NT2/D1 (cell line): Measurements from ENCODE around the gene WAC.

Experiments
- DNase-seq: peaks from one replicate; pipeline ENCODE4 v3.0.0-alpha.2; 2011; ENCODE audit warnings: low read depth, low spot score
- H3K27me3 ChIP-seq: 2 replicates; pipeline ENCODE4 v1.6.0; 2011; ENCODE audit warnings: mild to moderate bottlenecking; ENCODE audit not compliant: insufficient read length, insufficient read depth
- H3K36me3 ChIP-seq: 2 replicates; pipeline ENCODE4 v1.6.1; 2011; ENCODE audit warnings: mild to moderate bottlenecking, low read length, mixed read lengths; ENCODE audit not compliant: insufficient read depth, insufficient read length
- H3K4me1 ChIP-seq: 2 replicates; pipeline ENCODE4 v1.5.1; 2011; ENCODE audit not compliant: insufficient read depth, insufficient read length
- H3K4me3 ChIP-seq: 2 replicates; pipeline ENCODE4 v1.5.1; 2011; ENCODE audit warnings: low read depth; ENCODE audit not compliant: insufficient read length
- H3K9ac ChIP-seq: 2 replicates; pipeline ENCODE4 v1.6.0; 2011; ENCODE audit warnings: low read depth; ENCODE audit not compliant: insufficient read length
- H3K9me3 ChIP-seq: 2 replicates; pipeline ENCODE4 v1.5.1; 2011; ENCODE audit warnings: mild to moderate bottlenecking, low read length; ENCODE audit not compliant: insufficient read depth
- SUZ12 ChIP-seq: IDR thresholded peaks from 2 replicates; pipeline ENCODE4 v1.6.1; 2011; ENCODE audit not compliant: insufficient read length, insufficient read depth; ENCODE audit errors: extremely low read depth
- YY1 ChIP-seq: IDR thresholded peaks from 2 replicates; pipeline ENCODE4 v1.6.1; 2011; ENCODE audit not compliant: insufficient read length, insufficient read depth
- ZNF274 ChIP-seq: IDR thresholded peaks from 2 replicates; pipeline ENCODE4 v1.6.1; 2011; ENCODE audit warnings: mild to moderate bottlenecking, low read depth, low read length

The WAC gene

DNA sequence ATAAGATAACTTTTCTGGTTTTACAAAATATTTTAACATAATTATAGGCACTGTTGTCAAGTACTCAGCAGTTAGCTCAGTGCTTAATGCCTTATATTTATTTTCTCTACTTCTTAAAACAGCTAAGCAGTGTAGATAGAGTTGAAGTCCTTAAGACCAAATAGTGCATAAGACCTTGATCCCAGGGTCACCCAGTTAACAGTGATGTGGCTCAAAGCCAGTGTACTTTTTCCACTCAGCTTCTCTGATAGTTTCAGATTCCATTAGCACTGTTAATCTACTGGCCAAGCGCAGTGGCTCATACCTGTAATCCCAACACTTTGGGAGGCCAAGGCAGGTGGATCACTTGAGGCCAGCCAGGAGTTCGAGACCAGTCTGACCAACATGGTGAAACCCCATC, 83.6 kb downstream of the WAC start:
- no peak overlapping the region for H3K9ac ChIP-seq
- TF ChIP-seq SUZ12 (no peak), ZNF274 (no peak), YY1 (no peak)
- H3K36me3 ChIP-seq: peaks cover 91% of the 10 kb centered on the region

DNA sequence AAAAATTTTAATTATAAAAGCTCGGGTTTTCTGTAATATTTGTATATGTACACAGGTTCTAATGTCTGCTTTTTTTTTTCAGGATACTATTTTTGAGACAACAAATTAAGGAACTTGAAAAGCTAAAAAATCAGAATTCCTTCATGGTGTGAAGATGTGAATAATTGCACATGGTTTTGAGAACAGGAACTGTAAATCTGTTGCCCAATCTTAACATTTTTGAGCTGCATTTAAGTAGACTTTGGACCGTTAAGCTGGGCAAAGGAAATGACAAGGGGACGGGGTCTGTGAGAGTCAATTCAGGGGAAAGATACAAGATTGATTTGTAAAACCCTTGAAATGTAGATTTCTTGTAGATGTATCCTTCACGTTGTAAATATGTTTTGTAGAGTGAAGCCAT, 86.5 kb downstream of the WAC start:
- H3K36me3 ChIP-seq: peaks cover 67% of the 10 kb centered on the region
- no peaks in the 10 kb centered on the region for H3K4me1 ChIP-seq
- DNase-seq: no peak
- H3K27me3 ChIP-seq: no peaks in the 10 kb centered on the region
- H3K9ac ChIP-seq: no peak overlapping the region
- no peak for TF ChIP-seq SUZ12
- TF ChIP-seq YY1: no peak
- TF ChIP-seq ZNF274: no peak
- no peak overlapping the region for H3K4me3 ChIP-seq
- no peaks in the 10 kb centered on the region for H3K9me3 ChIP-seq

More for the DNA sequence above, 83.6 kb downstream of the WAC start:
- Histone ChIP-seq H3K9me3 (no peaks in the 10 kb centered on the region), H3K4me3 (no peak overlapping the region), H3K27me3 (no peaks in the 10 kb centered on the region), H3K4me1 (no peaks in the 10 kb centered on the region)
- DNase-seq: no peak

DNA sequence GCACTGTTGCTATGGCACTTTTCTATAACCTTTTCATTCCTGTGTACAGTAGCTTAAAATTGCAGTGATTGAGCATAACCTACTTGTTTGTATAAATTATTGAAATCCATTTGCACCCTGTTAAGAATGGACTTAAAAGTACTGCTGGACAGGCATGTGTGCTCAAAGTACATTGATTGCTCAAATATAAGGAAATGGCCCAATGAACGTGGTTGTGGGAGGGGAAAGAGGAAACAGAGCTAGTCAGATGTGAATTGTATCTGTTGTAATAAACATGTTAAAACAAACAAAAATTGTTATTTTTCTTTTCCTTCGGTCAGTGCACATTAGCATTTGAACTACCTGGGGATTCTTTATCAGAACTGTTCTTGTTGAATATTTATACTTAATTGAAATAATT, 87.3 kb downstream of the WAC start:
- Histone ChIP-seq H3K4me1 (no peaks in the 10 kb centered on the region), H3K4me3 (no peak overlapping the region), H3K9me3 (no peaks in the 10 kb centered on the region), H3K36me3 (peaks cover 59% of the 10 kb centered on the region), H3K27me3 (no peaks in the 10 kb centered on the region), H3K9ac (no peak overlapping the region)
- DNase-seq: no peak
- TF ChIP-seq SUZ12: no peak
- no peak for TF ChIP-seq ZNF274
- no peak for TF ChIP-seq YY1

DNA sequence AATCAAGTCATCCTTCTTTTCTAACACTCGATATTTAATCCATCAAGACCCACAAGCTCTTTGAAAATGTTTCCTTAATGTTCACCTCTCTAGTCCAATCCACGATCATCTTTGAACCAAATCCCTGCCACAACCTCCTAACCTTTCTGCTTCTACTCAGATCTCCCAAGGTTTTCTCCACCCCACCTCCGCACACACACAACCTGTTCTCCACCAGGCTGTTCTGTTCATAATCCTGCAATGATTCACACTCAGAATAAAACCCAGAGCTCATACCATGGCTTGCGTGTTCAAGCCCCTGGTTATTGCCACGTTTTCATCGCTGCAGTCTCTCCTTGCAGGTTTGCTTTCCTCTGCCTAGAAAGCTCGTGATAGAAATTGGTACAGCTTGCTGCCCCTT, 90.6 kb downstream of the WAC start:
- Histone ChIP-seq H3K36me3 (peaks cover 30% of the 10 kb centered on the region), H3K4me3 (no peak overlapping the region), H3K9me3 (no peaks in the 10 kb centered on the region), H3K27me3 (no peaks in the 10 kb centered on the region), H3K4me1 (no peaks in the 10 kb centered on the region), H3K9ac (no peak overlapping the region)
- no peak for DNase-seq
- TF ChIP-seq SUZ12 (no peak), ZNF274 (no peak), YY1 (no peak)

DNA sequence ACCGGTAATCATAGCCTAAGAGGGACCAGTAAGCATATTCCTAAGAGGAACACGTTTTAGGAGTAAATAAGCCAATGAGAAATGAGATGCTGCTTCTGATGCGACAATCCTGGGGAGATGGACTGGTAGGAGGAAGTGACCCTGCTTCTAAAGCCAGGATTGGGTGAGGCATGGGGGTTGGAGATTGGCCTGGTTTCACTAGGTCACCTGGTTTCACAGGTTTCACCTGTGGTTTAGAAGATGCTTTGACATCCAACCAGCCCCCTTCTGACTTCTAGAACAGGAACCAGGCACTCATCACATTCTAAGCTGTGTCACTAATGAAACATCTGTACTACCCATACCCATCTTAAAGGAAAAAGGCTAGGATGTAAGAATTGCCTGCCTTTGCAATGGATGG, 91.4 kb downstream of the WAC start:
- H3K9ac ChIP-seq: no peak overlapping the region
- H3K27me3 ChIP-seq: no peaks in the 10 kb centered on the region
- no peak for TF ChIP-seq YY1
- no peak for TF ChIP-seq ZNF274
- no peak for TF ChIP-seq SUZ12
- no peak overlapping the region for H3K4me3 ChIP-seq
- H3K9me3 ChIP-seq: no peaks in the 10 kb centered on the region
- peaks cover 22% of the 10 kb centered on the region for H3K36me3 ChIP-seq
- no peaks in the 10 kb centered on the region for H3K4me1 ChIP-seq
- no peak for DNase-seq

DNA sequence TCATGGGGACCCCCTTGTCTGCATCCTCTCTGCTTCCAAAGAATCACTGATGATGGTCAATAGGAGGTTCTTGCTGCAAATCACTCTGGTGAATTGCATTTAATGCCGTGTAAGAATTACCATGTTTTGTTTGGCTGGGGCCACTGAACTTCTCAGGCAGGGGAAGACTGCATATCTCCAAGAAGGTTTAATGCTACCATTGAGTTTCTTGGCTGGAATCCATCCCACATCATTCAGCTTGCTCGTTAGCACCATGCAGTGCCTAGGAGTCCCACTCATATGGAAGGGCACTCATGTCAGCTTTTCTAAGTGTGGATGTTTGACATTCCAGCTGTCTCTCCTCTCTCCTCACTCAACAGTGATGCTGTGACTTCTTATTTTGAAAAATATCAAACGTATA, 94.2 kb downstream of the WAC start:
- TF ChIP-seq SUZ12 (no peak), YY1 (no peak), ZNF274 (no peak)
- no peaks in the 10 kb centered on the region for H3K36me3 ChIP-seq
- H3K9me3 ChIP-seq: no peaks in the 10 kb centered on the region
- no peak overlapping the region for H3K9ac ChIP-seq
- no peaks in the 10 kb centered on the region for H3K27me3 ChIP-seq
- no peak for DNase-seq
- no peak overlapping the region for H3K4me3 ChIP-seq
- H3K4me1 ChIP-seq: no peaks in the 10 kb centered on the region

DNA sequence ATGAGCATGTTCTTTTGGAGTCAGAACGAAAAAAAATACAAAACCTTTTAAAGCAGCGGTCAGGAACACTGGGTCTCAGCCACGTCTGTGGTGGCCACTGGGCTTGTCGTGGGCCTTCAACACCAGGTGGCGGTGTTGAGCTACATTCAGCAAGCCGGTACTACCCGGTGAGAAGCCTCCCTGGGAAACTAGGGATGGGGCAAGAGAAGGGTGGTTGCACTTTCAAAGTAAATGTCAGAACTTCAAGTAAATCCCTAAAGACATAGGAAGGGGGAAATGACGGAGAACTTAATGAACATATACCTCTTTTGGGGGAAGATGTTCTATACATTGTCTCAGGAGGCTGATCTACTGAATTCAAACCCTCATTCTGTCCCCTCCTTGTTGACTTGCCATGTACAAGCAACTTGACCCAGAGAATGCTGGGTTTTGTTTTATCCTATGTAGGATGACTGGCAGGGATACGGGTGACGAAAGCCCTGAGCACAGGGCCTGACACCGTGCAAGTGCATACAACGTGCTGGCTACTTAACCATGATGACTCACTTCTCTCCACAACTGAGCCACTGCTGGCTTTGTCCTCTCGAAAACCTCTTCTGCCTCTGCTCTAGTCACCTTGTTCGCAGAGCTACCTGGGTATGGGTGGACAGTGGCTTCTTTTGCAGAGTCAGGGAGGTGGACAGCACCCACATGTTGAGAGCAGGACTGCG, 95.4 kb downstream of the WAC start:
- peak; percentile 86 for DNase-seq
- Histone ChIP-seq H3K4me1 (no peaks in the 10 kb centered on the region), H3K4me3 (no peak overlapping the region), H3K9ac (no peak overlapping the region), H3K9me3 (no peaks in the 10 kb centered on the region), H3K36me3 (no peaks in the 10 kb centered on the region), H3K27me3 (no peaks in the 10 kb centered on the region)
- no peak for TF ChIP-seq SUZ12
- TF ChIP-seq ZNF274: no peak
- no peak for TF ChIP-seq YY1
